ENCODE measurements around the gene TYR. TPM values are rescaled to one million over a fixed set of nuclear protein-coding genes. Genes with fewer than 3 reads are reported as not detected.

The TYR gene
- total RNA-seq, 4 donors from 2014 or later = 4.2 to 11.4 (median 10.9) TPM

GRCh38 chr11:89168396-89168795 lies 9.3 kb upstream of the TYR start:
- no peak for DNase-seq (ENCODE audit: low spot score in 2 of 2)
- no peak overlapping the region for H3K4me3 ChIP-seq (ENCODE audit: low read depth, poor library complexity, severe bottlenecking)
- TF ChIP-seq POLR2A (IDR thresholded peaks at IDR 0.05) = no peak
- TF ChIP-seq, protein P1, sequence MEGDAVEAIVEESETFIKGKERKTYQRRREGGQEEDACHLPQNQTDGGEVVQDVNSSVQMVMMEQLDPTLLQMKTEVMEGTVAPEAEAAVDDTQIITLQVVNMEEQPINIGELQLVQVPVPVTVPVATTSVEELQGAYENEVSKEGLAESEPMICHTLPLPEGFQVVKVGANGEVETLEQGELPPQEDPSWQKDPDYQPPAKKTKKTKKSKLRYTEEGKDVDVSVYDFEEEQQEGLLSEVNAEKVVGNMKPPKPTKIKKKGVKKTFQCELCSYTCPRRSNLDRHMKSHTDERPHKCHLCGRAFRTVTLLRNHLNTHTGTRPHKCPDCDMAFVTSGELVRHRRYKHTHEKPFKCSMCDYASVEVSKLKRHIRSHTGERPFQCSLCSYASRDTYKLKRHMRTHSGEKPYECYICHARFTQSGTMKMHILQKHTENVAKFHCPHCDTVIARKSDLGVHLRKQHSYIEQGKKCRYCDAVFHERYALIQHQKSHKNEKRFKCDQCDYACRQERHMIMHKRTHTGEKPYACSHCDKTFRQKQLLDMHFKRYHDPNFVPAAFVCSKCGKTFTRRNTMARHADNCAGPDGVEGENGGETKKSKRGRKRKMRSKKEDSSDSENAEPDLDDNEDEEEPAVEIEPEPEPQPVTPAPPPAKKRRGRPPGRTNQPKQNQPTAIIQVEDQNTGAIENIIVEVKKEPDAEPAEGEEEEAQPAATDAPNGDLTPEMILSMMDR (IDR thresholded peaks at IDR 0.05) = no peak
- 57 to 71% methylated on average over 3 of the region's 3 CpGs for WGBS, 2 donors
- intact Hi-C loops (cut with DNase I; ENCODE audit: low total_unique reads) = no loop called here

- TF ChIP-seq, protein P1 (IDR thresholded peaks at IDR 0.05) = no peak
- TF ChIP-seq POLR2A (IDR thresholded peaks at IDR 0.05) = no peak
- intact Hi-C loops (cut with DNase I; ENCODE audit: low total_unique reads) = no loop called here
- no peak for DNase-seq (ENCODE audit: low spot score in 2 of 2)
- H3K4me3 ChIP-seq (ENCODE audit: low read depth, poor library complexity, severe bottlenecking) = no peak overlapping the region
- WGBS, 2 donors = 45 to 56% methylated on average over 2 of the region's 2 CpGs
Measured at GRCh38 chr11:89175796-89176195, 1.9 kb upstream of the TYR start.

DNA sequence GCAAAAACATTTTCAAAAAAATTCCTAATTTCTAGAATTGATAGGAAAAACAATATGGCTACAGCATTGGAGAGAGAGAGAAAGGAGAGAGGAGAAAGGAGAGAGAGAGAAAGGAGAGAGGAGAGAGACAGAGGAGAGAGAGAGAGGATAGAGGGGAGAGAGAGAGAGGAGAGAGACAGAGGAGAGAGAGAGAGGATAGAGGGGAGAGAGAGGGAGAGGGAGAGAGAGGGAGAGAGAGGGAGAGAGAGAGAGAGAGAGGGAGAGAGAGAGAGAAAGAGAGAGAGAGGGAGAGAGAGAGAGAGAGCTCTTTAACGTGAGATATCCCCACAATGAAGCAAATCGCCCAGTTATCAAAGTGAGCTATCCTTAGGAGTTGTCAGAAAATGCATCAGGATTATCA lies 737 bp upstream of the TYR start:
- no peak for DNase-seq (ENCODE audit: low spot score in 2 of 2)
- intact Hi-C loops (cut with DNase I; ENCODE audit: low total_unique reads) = no loop called here
- WGBS, 2 donors = 92 to 96% methylated on average over 2 of the region's 2 CpGs
- TF ChIP-seq POLR2A (IDR thresholded peaks at IDR 0.05) = no peak
- TF ChIP-seq, protein P1 (IDR thresholded peaks at IDR 0.05) = no peak
- H3K4me3 ChIP-seq (ENCODE audit: low read depth, poor library complexity, severe bottlenecking) = no peak overlapping the region

GRCh38 chr11:89181111-89181510 lies 3.4 kb downstream of the TYR start:
- no peak for DNase-seq (ENCODE audit: low spot score in 2 of 2)
- intact Hi-C loops (cut with DNase I; ENCODE audit: low total_unique reads) = no loop called here
- H3K4me3 ChIP-seq (ENCODE audit: low read depth, poor library complexity, severe bottlenecking) = no peak overlapping the region
- 58 to 59% methylated on average over 2 of the region's 2 CpGs for WGBS, 2 donors
- TF ChIP-seq POLR2A (IDR thresholded peaks at IDR 0.05) = no peak
- TF ChIP-seq, protein P1 (IDR thresholded peaks at IDR 0.05) = no peak

DNA sequence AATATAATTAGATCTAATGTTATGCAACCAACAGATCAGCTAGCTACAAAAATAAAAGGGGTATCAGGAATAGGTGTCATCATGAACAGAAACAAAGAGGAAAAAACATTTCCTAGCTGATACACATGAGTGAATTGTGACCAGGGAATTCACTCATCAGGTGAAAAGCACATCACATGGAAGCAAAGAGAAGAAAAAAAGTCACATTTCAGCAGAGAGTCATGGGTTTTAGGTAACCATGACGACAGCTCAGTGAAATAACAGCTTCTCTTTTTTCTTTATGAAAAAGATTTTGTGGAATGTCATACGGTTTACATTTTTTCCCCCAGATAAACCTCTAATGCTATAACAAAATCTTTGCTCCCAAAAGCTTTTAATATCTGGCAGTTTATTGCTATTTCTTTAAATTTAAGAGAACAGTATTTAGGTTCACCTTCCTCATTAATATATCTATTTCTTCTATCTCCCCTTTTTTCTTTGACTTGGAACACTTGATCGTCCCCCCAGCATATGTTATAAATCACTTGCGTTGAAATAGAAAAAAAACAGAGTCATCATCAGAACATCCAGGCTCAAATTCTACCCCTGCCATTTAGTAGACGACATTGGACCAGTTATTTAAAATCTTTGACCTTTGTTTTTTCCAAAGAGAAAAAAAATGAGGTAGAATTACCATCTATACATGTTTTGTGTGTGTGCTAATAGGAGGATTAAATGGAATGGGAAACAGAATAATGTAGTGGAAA lies 5.3 kb downstream of the TYR start:
- no peak for DNase-seq (ENCODE audit: low spot score in 2 of 2)
- WGBS, 2 donors = 33 to 42% methylated on average over 5 of the region's 5 CpGs
- TF ChIP-seq, protein P1 (IDR thresholded peaks at IDR 0.05) = no peak
- no peak for TF ChIP-seq POLR2A (IDR thresholded peaks at IDR 0.05)
- no peak overlapping the region for H3K4me3 ChIP-seq (ENCODE audit: low read depth, poor library complexity, severe bottlenecking)
- intact Hi-C loops (cut with DNase I; ENCODE audit: low total_unique reads) = no loop called here

DNA sequence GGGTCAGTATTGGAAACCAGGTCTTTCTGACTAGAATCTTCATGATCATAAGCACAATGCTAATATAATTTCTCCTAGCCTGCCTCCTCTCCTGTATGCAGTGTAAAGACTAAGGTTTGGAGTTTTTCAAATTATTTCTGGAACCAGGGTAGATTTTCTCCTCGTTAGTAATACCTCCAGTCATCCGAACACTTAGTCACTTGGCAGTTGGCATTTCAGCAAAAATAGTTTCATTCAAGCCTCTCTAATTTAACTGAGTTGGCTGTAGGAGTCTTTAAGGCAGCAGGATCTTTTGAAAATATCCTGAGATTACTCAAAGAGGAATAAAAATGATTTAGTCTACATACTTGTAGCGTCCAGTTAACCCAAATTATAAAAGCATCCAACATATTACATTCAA lies 6.3 kb downstream of the TYR start:
- 56 to 58% methylated on average over 3 of the region's 3 CpGs for WGBS, 2 donors

More for the DNA sequence above, 6.3 kb downstream of the TYR start:
- intact Hi-C loops (cut with DNase I; ENCODE audit: low total_unique reads) = no loop called here
- no peak overlapping the region for H3K4me3 ChIP-seq (ENCODE audit: low read depth, poor library complexity, severe bottlenecking)
- DNase-seq (ENCODE audit: low spot score in 2 of 2) = no peak
- TF ChIP-seq, protein P1 (IDR thresholded peaks at IDR 0.05) = no peak
- TF ChIP-seq POLR2A (IDR thresholded peaks at IDR 0.05) = no peak
